Natural killer cell (primary cell): ENCODE measurements around the gene GLRX. TPM values are rescaled to one million over a fixed set of nuclear protein-coding genes. Genes with fewer than 3 reads are reported as not detected.
"Not testable (repeated sequence)": the region's sequence is repeated elsewhere in the genome, so short reads cannot be mapped to it uniquely, and the experiment has no call there.

Source experiments
- ATAC-seq, 3 donors: fragments of 150-1000 bp in 2 of 3; fragments of 200-7000 bp in 1 of 3; cut with Tn5 transposase; 1 replicate in 1 of 3; 2 replicates in 2 of 3; pipeline ENCODE4 v1.10.0; 2021; ENCODE audit warnings: mild to moderate bottlenecking in 2 of 3, moderate library complexity in 2 of 3
- DNase-seq, 2 donors: peaks; one replicate each; pipeline versions ENCODE4 v3.0.0 to v3.0.0-alpha.2; 2013 to 2021; ENCODE audit warnings: mixed read lengths in 1 of 2
- H3K27ac ChIP-seq: one replicate; pipeline ENCODE4 v1.5.1; 2013; ENCODE audit warnings: mild to moderate bottlenecking, low read length
- H3K27me3 ChIP-seq: one replicate; pipeline ENCODE4 v1.6.1; 2013; ENCODE audit warnings: low read length; ENCODE audit not compliant: control insufficient read depth, insufficient read depth
- H3K36me3 ChIP-seq: one replicate; pipeline ENCODE4 v1.6.1; 2013; ENCODE audit warnings: low read length; ENCODE audit not compliant: control insufficient read depth, insufficient read depth
- H3K4me1 ChIP-seq: one replicate; pipeline ENCODE4 v1.6.1; 2013; ENCODE audit warnings: low read length; ENCODE audit not compliant: control insufficient read depth, insufficient read depth
- H3K4me3 ChIP-seq: one replicate; pipeline ENCODE4 v1.5.1; 2013; ENCODE audit warnings: low read length
- H3K9me3 ChIP-seq: one replicate; pipeline ENCODE4 v1.6.1; 2013; ENCODE audit warnings: low read length; ENCODE audit not compliant: control insufficient read depth, insufficient read depth
- H3K27ac Mint-ChIP-seq, 2 donors: one replicate each; pipeline ENCODE4 v1.8.0; 2022; ENCODE audit warnings: mild to moderate bottlenecking in 2 of 2, mixed read lengths in 2 of 2, moderate library complexity in 1 of 2
- H3K27me3 Mint-ChIP-seq, 2 donors: one replicate each; pipeline ENCODE4 v1.8.0; 2022; ENCODE audit warnings: low read depth in 2 of 2, mixed read lengths in 2 of 2
- H3K36me3 Mint-ChIP-seq: one replicate; pipeline ENCODE4 v1.8.0; 2022; ENCODE audit warnings: mixed read lengths
- H3K4me1 Mint-ChIP-seq, 2 donors: one replicate each; pipeline ENCODE4 v1.8.0; 2022; ENCODE audit warnings: mixed read lengths in 2 of 2
- H3K4me3 Mint-ChIP-seq: one replicate; pipeline ENCODE4 v1.8.0; 2022; ENCODE audit warnings: mild to moderate bottlenecking, moderate library complexity, mixed read lengths
- H3K9me3 Mint-ChIP-seq, 2 donors: one replicate each; pipeline ENCODE4 v1.8.0; 2022; ENCODE audit warnings: mixed read lengths in 2 of 2
- CTCF ChIP-seq: fragments of 200-600 bp; IDR thresholded peaks from one replicate; pipeline ENCODE4 v1.8.0; 2022; ENCODE audit warnings: antibody characterized with exemption
- WGBS: methylation state at CpG from one replicate; pipeline ENCODE4 v1.1.7; 2013; ENCODE audit warnings: missing lambda C conversion rate; ENCODE audit not compliant: insufficient coverage; 5-methylcytosine and 5-hydroxymethylcytosine counted together
- intact Hi-C: fragments of 100-400 bp; cut with micrococcal nuclease; formaldehyde crosslinking; loops from one replicate; pipeline ENCODE4 v1.14.2; 2022
- total RNA-seq, 4 donors: library from RNA; stranded (reverse); fragments of 120-200 nt in 1 of 4; gene quantifications; one replicate each; pipeline versions ENCODE4 v1.2.3 to v1.2.4, GENCODE V29; 2013 to 2022

The GLRX gene
- 100 to 1,000 TPM in 1 of 3 donors, 10 to 100 TPM in 2; 59.2 to 102 (median 62.5) TPM for total RNA-seq
- 49.8 TPM for total RNA-seq (2013)

GRCh38 chr5:95822542-95823181, at the start of gene GLRX:
Gene GLRX, minus strand, starts transcription at chr5:95822726. Its CDS starts 64 bp downstream, at chr5:95822662.
- Mint-ChIP-seq H3K27ac (peak within 1 kb of the TSS; percentile 81 to 92), H3K4me3 (peak within 1 kb of the TSS; percentile 99), H3K36me3 (no peaks in the 10 kb centered on the region), H3K9me3 (no peaks in the 10 kb centered on the region), H3K4me1 (peaks cover 75 to 77% of the 10 kb centered on the region in 2 donors), H3K27me3 (no peaks in the 10 kb centered on the region)
- WGBS: 0% methylated on average over 8 of the region's 8 CpGs
- DNase-seq: peak in 1 of 2 donors; percentile 75
- peak; percentile 22 to 40 (median 37) for ATAC-seq
- Histone ChIP-seq H3K4me1 (peaks cover 64% of the 10 kb centered on the region), H3K4me3 (peak within 1 kb of the TSS; percentile 76), H3K27me3 (no peaks in the 10 kb centered on the region), H3K9me3 (no peaks in the 10 kb centered on the region), H3K27ac (peak within 1 kb of the TSS; percentile 86), H3K36me3 (no peaks in the 10 kb centered on the region)
- intact Hi-C loops: loop anchor here (2.0 to 5.0 kb wide), 3 partner anchors 14 to 1115 kb away; partner anchors contain the start of genes LNPEP and RFESD
- no peak for TF ChIP-seq CTCF

- Mint-ChIP-seq H3K36me3 (no peaks in the 10 kb centered on the region), H3K4me3 (no peak overlapping the region), H3K27ac (peak overlapping the region in 1 of 2 donors; percentile 81), H3K9me3 (no peaks in the 10 kb centered on the region), H3K4me1 (peaks cover 27 to 30% of the 10 kb centered on the region in 2 donors), H3K27me3 (peaks cover 13 to 33% of the 10 kb centered on the region in 2 donors)
- Histone ChIP-seq H3K4me3 (no peak overlapping the region), H3K27ac (no peak overlapping the region), H3K9me3 (no peaks in the 10 kb centered on the region), H3K36me3 (no peaks in the 10 kb centered on the region), H3K4me1 (peaks cover 22% of the 10 kb centered on the region), H3K27me3 (no peaks in the 10 kb centered on the region)
- ATAC-seq (no peak), DNase-seq (no peak)
- WGBS: over 99% methylated on average over 8 of the region's 9 CpGs
- no peak for TF ChIP-seq CTCF
- intact Hi-C loops: no loop called here
Measured at GRCh38 chr5:95871146-95871806, 48.8 kb upstream of the GLRX start.

- H3K4me3 Mint-ChIP-seq: no peak overlapping the region
- H3K27ac Mint-ChIP-seq: peak overlapping the region in 1 of 2 donors; percentile 81
- peaks cover 27 to 30% of the 10 kb centered on the region in 2 donors for H3K4me1 Mint-ChIP-seq
- peaks cover 22% of the 10 kb centered on the region for H3K4me1 ChIP-seq
- H3K27me3 ChIP-seq: no peaks in the 10 kb centered on the region
- intact Hi-C loops: no loop called here
- ATAC-seq (peak; percentile 22 to 39 (median 29)), DNase-seq (no peak)
- H3K36me3 Mint-ChIP-seq: no peaks in the 10 kb centered on the region
- TF ChIP-seq CTCF: no peak
- H3K9me3 ChIP-seq: no peaks in the 10 kb centered on the region
- H3K36me3 ChIP-seq: no peaks in the 10 kb centered on the region
- 35% methylated on average over 1 of the region's 1 CpG for WGBS
- peaks cover 13 to 33% of the 10 kb centered on the region in 2 donors for H3K27me3 Mint-ChIP-seq
- H3K27ac ChIP-seq: no peak overlapping the region
- no peak overlapping the region for H3K4me3 ChIP-seq
- H3K9me3 Mint-ChIP-seq: no peaks in the 10 kb centered on the region
Measured at GRCh38 chr5:95870105-95870672, 47.7 kb upstream of the GLRX start.

GRCh38 chr5:95869173-95869855, 46.8 kb upstream of the GLRX start:
- peaks cover 14 to 36% of the 10 kb centered on the region in 2 donors for H3K27me3 Mint-ChIP-seq
- not testable (repeated sequence) for H3K9me3 ChIP-seq

More at GRCh38 chr5:95869173-95869855, 46.8 kb upstream of the GLRX start:
- Mint-ChIP-seq H3K27ac (peak overlapping the region; percentile 46 to 81), H3K4me3 (peak overlapping the region; percentile 62), H3K4me1 (peaks cover 27 to 30% of the 10 kb centered on the region in 2 donors)
- DNase-seq: peak; percentile 51 to 83
- H3K27me3 ChIP-seq, H3K36me3 ChIP-seq, H3K4me3 ChIP-seq, H3K27ac ChIP-seq, intact Hi-C loops, H3K9me3 Mint-ChIP-seq, H3K36me3 Mint-ChIP-seq: not testable (repeated sequence)
- ATAC-seq: peak; percentile 88 to 99 (median 88)
- peaks cover 22% of the 10 kb centered on the region for H3K4me1 ChIP-seq
- WGBS: 0% methylated on average over 3 of the region's 3 CpGs
